Measurements from ENCODE around the gene CHEK1. TPM values are rescaled to one million over a fixed set of nuclear protein-coding genes. Genes with fewer than 3 reads are reported as not detected.

The CHEK1 gene
- total and polyA plus RNA-seq, 2 donors from 2014 or later = 4.6 to 4.9 TPM

- H3K27ac ChIP-seq (ENCODE audit: low read depth in 2 of 2, low read length in 2 of 2) = no peak overlapping the region
- no peak overlapping the region for H3K4me3 ChIP-seq (ENCODE audit: low read length in 3 of 3)
- peaks cover 16 to 63% (median 45%) of the 10 kb centered on the region in 3 donors for H3K36me3 ChIP-seq (ENCODE audit: control insufficient read depth in 2 of 3, insufficient read depth in 3 of 3, low read length in 3 of 3)
- DNase-seq (no peak), FAIRE-seq (no peak)
- H3K4me1 ChIP-seq (ENCODE audit: control insufficient read depth in 2 of 3, insufficient read depth in 2 of 3, low read depth in 1 of 3, low read length in 3 of 3) = no peaks in the 10 kb centered on the region
- TF ChIP-seq CTCF (IDR thresholded peaks at IDR 0.05; ENCODE audit: borderline replicate concordance, extremely low read depth, insufficient read depth) = no peak
- no peaks in the 10 kb centered on the region for H3K27me3 ChIP-seq (ENCODE audit: control insufficient read depth, insufficient read depth, low read length)
- intact Hi-C loops (cut with DNase I) = no loop called here
- no peaks in the 10 kb centered on the region for H3K9me3 ChIP-seq (ENCODE audit: control insufficient read depth in 2 of 3, insufficient read depth in 1 of 3, low read length in 3 of 3)
- H3K9ac ChIP-seq (ENCODE audit: low read length in 3 of 3) = no peak overlapping the region
Measured at GRCh38 chr11:125603207-125603606, 21.8 kb upstream of the CHEK1 start.

GRCh38 chr11:125605417-125605816 is 19.5 kb upstream of the CHEK1 start:
- intact Hi-C loops (cut with DNase I) = no loop called here
- H3K9me3 ChIP-seq (ENCODE audit: control insufficient read depth in 2 of 3, insufficient read depth in 1 of 3, low read length in 3 of 3) = no peaks in the 10 kb centered on the region
- H3K36me3 ChIP-seq (ENCODE audit: control insufficient read depth in 2 of 3, insufficient read depth in 3 of 3, low read length in 3 of 3) = peaks cover 16 to 76% (median 51%) of the 10 kb centered on the region in 3 donors
- H3K4me3 ChIP-seq (ENCODE audit: low read length in 3 of 3) = no peak overlapping the region
- FAIRE-seq (no peak), DNase-seq (no peak)
- no peak overlapping the region for H3K27ac ChIP-seq (ENCODE audit: low read depth in 2 of 2, low read length in 2 of 2)
- no peaks in the 10 kb centered on the region for H3K27me3 ChIP-seq (ENCODE audit: control insufficient read depth, insufficient read depth, low read length)
- no peaks in the 10 kb centered on the region for H3K4me1 ChIP-seq (ENCODE audit: control insufficient read depth in 2 of 3, insufficient read depth in 2 of 3, low read depth in 1 of 3, low read length in 3 of 3)
- no peak for TF ChIP-seq CTCF (IDR thresholded peaks at IDR 0.05; ENCODE audit: borderline replicate concordance, extremely low read depth, insufficient read depth)
- no peak overlapping the region for H3K9ac ChIP-seq (ENCODE audit: low read length in 3 of 3)

DNA sequence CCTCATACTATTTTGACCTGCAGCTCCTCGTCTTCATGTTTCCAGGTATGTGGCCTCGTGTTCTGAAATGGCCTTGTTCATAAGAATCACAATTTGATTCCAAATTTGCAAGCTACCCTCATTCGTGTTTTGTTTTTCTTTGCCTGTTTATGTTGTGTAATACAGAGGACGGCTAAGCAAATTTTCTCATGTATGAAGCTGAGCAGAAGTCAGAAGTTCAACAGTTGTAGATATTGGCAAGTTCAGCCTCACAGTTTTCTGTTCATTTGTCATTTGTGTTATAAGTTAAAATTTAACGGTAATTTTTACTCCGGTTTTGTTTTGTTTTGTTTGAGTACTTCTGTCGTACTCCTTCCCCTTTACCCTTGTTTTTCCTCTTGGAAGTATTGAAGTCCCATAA is 15.4 kb upstream of the CHEK1 start:
- no peaks in the 10 kb centered on the region for H3K27me3 ChIP-seq (ENCODE audit: control insufficient read depth, insufficient read depth, low read length)

More for the DNA sequence above, 15.4 kb upstream of the CHEK1 start:
- no peaks in the 10 kb centered on the region for H3K9me3 ChIP-seq (ENCODE audit: control insufficient read depth in 2 of 3, insufficient read depth in 1 of 3, low read length in 3 of 3)
- TF ChIP-seq CTCF (IDR thresholded peaks at IDR 0.05; ENCODE audit: borderline replicate concordance, extremely low read depth, insufficient read depth) = no peak
- DNase-seq (no peak), FAIRE-seq (no peak)
- no peak overlapping the region for H3K9ac ChIP-seq (ENCODE audit: low read length in 3 of 3)
- intact Hi-C loops (cut with DNase I) = no loop called here
- H3K4me3 ChIP-seq (ENCODE audit: low read length in 3 of 3) = no peak overlapping the region
- H3K36me3 ChIP-seq (ENCODE audit: control insufficient read depth in 2 of 3, insufficient read depth in 3 of 3, low read length in 3 of 3) = peaks cover 18 to 73% (median 57%) of the 10 kb centered on the region in 3 donors
- H3K27ac ChIP-seq (ENCODE audit: low read depth in 2 of 2, low read length in 2 of 2) = no peak overlapping the region
- no peaks in the 10 kb centered on the region for H3K4me1 ChIP-seq (ENCODE audit: control insufficient read depth in 2 of 3, insufficient read depth in 2 of 3, low read depth in 1 of 3, low read length in 3 of 3)

All from kidney (tissue), 14 donors.